GM18526 (cell line): ENCODE measurements around the gene ABO.

Source experiments
- POLR2A ChIP-seq: IDR thresholded peaks from 3 replicates; pipeline ENCODE4 v1.6.1; 2011; ENCODE audit not compliant: insufficient read length; ENCODE audit errors: extremely low read depth

ABO gene

DNA sequence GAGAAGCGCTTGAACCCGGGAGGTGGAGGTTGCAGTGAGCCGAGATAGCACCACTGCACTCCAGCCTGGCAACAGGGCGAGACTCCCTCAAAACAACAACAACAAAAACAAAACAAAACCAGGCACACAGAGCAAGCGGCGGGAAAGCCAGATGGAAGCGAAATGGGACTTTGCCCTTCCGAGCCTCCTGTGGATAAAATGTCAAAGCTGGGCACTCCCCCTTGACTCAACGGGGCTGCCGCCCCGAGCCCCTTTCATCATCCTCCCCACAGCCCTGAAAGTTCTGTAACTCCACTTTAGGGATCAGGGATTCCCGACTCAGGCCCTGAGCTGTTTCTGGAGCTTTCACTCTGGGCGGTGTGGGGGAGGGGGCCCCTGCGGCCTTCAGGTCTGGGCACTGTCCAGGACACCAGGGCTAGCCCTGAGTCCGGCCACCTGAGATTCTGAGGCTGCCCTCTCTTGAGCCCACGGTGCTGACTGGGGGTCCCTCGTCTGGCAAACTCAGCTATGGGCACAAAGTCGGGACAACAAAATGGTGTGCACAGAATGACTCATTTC is 35.4 kb downstream of the ABO start:
- no peak for TF ChIP-seq POLR2A

GRCh38 chr9:133238851-133239532 is 36.0 kb downstream of the ABO start:
- no peak for TF ChIP-seq POLR2A

- TF ChIP-seq POLR2A, result no peak
Measured at GRCh38 chr9:133238272-133238850, 36.6 kb downstream of the ABO start.

- TF ChIP-seq POLR2A, result no peak
Measured at GRCh38 chr9:133237035-133237731, 37.8 kb downstream of the ABO start.

GRCh38 chr9:133235549-133236222 is 39.3 kb downstream of the ABO start:
- TF ChIP-seq POLR2A, result no peak

DNA sequence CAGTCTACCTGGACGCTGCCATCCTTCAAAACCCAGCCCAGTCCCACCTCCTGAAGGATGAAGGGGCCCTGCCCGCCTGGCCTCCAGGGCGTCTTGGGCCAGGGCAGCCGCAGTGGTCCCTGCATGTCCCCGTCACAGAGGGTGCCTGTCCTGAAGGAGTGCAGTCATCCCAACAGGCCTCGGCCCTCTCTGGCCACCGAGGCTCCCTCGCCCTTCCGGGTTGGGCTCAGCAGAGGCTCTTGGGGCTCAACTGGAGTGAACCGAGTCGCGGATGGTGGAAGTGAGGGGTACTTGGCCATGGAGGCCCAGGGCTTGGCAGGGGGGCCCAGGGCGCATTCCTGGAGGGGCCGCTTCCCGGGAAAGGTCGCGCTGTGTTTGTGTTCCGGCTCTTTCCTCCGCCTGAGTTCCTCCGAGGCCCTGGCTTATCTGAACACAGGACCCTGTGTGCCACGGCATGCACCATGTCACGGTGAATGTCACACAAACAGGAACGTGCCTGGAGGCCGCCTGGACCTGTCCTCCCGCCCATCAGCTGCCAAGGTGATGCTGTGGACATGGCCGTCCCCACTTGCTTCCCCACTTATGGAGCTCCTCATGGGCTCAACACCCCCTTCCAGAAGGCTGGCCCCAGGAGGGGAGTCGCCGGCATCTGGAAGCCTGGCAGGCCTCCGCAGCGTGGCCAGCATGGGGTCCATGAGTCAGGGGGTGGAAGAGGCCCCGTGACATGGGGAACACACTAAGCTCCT is 40.3 kb downstream of the ABO start:
- TF ChIP-seq POLR2A, result no peak

DNA sequence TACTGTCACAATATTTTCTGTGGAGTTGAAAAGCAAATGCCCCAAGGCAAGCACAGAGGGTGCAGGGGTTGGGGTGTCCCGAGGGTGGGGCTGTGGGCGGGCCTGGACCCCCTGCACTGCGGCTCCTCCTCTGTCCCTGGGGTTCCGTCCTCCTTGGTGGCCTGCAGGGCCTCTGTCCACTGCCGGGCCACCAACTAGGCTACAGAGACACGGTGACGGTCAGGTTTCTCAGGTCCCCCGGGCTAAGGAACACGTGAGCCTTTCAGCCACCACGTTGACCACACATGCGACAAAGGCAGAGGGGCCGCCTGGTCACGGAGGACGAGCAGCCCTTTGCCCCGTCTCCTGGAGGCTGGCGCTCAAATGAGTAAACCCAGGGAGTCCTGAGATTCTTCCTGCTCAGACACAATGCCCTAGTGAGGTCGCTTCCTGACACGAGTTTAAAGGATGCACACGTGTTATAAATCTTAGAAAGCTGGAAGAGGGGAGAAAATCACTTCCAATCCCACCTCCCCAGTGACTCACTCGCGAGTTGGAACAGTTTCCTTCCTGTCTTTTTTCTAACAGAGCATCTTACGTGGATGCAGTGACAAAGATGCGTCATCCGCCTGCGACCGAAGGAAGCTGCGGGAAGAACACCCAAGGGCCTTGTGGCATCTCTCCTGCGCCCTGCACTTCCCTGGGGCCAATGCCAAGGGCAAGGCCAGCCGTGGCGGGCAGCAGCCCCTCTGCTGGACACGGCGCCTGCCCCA is 41.1 kb downstream of the ABO start:
- no peak for TF ChIP-seq POLR2A

GRCh38 chr9:133230093-133230492 is 44.9 kb downstream of the ABO start:
- TF ChIP-seq POLR2A, result no peak

DNA sequence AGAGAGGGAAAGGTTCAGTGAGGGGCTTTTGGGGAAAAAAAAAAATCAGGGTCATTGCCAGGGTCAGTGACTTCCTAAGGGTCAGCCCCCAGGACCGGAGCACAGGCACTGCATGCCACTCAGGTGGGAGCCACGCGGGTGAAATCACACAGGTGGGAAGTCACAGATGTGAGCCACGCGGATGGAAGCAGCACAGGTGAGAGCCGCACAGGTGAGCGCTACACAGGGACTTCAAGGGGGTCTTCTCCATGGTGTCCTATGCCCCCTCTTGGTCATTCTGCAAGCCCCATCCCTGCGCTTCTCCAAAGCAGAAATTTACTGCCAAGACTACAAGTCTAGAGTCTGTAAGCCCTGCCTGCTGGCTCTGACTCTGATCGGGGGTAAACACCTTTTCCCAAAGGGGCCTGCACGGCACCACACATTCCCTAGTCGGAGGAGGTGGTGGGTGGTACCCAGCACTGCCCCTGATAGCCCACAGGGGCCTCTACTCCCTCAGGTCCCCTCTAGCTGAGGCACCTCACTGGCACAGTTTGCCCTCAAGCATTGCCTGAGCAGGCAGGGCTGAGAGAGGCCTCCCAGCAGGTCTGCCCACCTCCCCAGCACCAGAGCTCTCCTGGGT is 47.6 kb downstream of the ABO start:
- no peak for TF ChIP-seq POLR2A

DNA sequence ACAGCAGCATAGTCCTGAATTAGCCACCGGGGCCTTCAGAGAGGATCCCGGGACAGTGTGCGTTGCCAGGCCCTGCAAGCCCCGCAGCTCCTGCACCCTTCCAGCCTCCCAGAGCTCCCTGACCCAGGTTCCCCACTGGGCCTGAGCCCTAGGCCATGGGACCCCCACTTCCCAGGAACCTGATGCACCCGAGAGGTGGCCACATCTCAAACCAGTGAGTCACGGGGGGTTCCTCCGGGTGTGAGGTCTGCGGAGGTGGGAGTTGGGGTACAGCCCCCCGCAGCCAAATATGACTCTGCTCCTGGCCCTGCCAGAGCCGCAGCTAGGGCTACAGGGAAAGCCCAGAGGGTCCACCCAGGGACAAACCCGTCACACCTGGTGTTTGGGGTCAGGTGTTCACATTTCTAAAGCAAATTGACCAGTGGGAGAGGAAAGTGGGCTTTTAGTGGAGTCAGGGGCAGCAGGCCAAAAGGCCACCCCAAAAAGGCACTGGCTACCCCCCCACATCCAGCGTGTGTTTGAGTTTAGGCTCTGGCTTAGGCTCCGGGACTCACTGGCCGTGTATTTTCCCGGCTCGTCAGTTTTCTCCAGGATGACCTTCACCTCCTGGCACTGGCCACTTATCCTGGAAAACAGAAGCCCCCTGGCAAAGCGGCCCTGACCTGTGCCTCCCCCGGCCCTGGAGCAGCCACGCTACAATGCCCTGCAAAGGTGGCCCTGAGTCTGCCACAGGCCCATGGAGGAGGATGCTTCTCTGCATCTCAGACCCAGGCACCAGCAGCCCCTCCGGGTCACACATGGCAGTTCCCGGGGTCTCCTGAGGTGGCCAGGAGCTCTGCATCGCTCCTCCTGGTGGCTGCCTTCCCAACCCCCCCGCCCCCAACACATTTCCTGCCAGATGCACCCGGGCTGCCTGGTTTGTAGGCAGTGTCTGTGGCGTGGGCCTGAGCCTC is 48.5 kb downstream of the ABO start:
- TF ChIP-seq POLR2A, result no peak

- no peak for TF ChIP-seq POLR2A
Measured at GRCh38 chr9:133225171-133226011, 49.6 kb downstream of the ABO start.

GRCh38 chr9:133224762-133225161 is 50.2 kb downstream of the ABO start:
- no peak for TF ChIP-seq POLR2A
